Upper lobe of left lung (tissue), 4 donors: ENCODE data around the gene LAMA5.

Experiments used
- EP300 ChIP-seq, 4 donors: sonication (generic); formaldehyde crosslinking; IDR thresholded peaks; one replicate each; pipeline ENCODE4 v1.5.1; 2017; ENCODE audit warnings: antibody characterized with exemption in 4 of 4, control low read depth in 2 of 4
- POLR2A ChIP-seq, 4 donors: fragments of 450-650 bp; IDR thresholded peaks; one replicate each; pipeline ENCODE4 v1.5.1; 2016 to 2017; ENCODE audit warnings: antibody characterized with exemption in 4 of 4, mild to moderate bottlenecking in 2 of 4
- TF ChIP-seq, protein P1 (sequence below), 6 experiments: fragments of 450-650 bp in 4 of 6; fragments of 200-600 bp in 2 of 6; sonication (generic) in 2 of 6; IDR thresholded peaks; one replicate each; pipeline ENCODE4 v1.5.1; 2016 to 2019; ENCODE audit warnings: antibody characterized with exemption in 6 of 6

DNA sequence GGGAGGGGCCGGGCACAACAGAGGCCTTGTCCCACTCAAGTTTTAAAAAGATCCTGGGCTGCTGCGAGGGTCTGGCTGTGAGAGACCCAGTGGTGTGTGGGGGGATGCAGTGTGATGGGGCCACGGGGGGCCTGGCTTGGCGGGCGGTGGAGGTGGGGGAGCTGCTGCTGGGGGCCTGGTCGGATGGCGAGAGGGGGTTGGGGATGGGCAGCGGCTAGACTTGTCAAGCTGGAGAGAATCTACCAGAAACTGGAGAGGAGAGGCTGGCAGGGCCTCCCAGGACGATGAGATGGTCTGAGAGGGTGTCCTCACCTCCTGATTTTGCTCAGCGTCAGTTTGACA lies 24.9 kb upstream of the LAMA5 start:
- TF ChIP-seq, protein P1, sequence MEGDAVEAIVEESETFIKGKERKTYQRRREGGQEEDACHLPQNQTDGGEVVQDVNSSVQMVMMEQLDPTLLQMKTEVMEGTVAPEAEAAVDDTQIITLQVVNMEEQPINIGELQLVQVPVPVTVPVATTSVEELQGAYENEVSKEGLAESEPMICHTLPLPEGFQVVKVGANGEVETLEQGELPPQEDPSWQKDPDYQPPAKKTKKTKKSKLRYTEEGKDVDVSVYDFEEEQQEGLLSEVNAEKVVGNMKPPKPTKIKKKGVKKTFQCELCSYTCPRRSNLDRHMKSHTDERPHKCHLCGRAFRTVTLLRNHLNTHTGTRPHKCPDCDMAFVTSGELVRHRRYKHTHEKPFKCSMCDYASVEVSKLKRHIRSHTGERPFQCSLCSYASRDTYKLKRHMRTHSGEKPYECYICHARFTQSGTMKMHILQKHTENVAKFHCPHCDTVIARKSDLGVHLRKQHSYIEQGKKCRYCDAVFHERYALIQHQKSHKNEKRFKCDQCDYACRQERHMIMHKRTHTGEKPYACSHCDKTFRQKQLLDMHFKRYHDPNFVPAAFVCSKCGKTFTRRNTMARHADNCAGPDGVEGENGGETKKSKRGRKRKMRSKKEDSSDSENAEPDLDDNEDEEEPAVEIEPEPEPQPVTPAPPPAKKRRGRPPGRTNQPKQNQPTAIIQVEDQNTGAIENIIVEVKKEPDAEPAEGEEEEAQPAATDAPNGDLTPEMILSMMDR (IDR thresholded peaks at IDR 0.05), result no peak
- TF ChIP-seq POLR2A (IDR thresholded peaks at IDR 0.05) (no peak), EP300 (IDR thresholded peaks at IDR 0.05) (no peak)
